HFF-Myc (cell line): ENCODE data around the gene CXCL16.
"Not testable (repeated sequence)": the region's sequence is repeated elsewhere in the genome, so short reads cannot be mapped to it uniquely, and the experiment has no call there.

Experiments used
- DNase-seq: peaks from one replicate; pipeline ENCODE4 v3.0.0-alpha.2; 2011; ENCODE audit warnings: low read depth; ENCODE audit errors: extremely low read depth
- H3K4me3 ChIP-seq: replicated peaks from 2 replicates; pipeline ENCODE4 v1.5.1; 2011; ENCODE audit warnings: low read depth, mild to moderate bottlenecking, control low read depth, low read length
- TF ChIP-seq, protein P1 (sequence below): IDR thresholded peaks from 2 replicates; pipeline ENCODE4 v1.5.1; 2012; ENCODE audit warnings: mild to moderate bottlenecking, low read depth, low read length, control low read depth; ENCODE audit errors: missing control alignments

Gene CXCL16

DNA sequence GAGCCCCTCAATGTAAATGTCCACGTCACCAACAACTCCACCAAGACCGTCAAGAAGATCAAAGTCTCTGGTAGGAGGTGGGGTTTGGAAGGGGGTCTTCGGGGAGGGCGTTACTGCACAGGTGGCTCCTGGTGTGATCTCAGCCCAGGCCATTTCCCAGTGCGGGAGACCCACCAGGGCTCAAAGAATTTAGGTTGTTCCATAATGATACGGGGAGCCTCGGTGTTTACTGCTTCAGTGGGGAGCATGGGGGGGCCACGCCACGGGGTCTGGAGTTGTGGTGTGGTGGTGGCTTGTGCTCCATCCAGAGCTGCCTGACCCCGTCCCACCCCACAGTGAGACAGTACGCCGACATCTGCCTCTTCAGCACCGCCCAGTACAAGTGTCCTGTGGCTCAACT, 21.5 kb downstream of the CXCL16 start:
- H3K4me3 ChIP-seq: no peak overlapping the region
- DNase-seq: no peak
- TF ChIP-seq, protein P1, sequence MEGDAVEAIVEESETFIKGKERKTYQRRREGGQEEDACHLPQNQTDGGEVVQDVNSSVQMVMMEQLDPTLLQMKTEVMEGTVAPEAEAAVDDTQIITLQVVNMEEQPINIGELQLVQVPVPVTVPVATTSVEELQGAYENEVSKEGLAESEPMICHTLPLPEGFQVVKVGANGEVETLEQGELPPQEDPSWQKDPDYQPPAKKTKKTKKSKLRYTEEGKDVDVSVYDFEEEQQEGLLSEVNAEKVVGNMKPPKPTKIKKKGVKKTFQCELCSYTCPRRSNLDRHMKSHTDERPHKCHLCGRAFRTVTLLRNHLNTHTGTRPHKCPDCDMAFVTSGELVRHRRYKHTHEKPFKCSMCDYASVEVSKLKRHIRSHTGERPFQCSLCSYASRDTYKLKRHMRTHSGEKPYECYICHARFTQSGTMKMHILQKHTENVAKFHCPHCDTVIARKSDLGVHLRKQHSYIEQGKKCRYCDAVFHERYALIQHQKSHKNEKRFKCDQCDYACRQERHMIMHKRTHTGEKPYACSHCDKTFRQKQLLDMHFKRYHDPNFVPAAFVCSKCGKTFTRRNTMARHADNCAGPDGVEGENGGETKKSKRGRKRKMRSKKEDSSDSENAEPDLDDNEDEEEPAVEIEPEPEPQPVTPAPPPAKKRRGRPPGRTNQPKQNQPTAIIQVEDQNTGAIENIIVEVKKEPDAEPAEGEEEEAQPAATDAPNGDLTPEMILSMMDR: no peak

DNA sequence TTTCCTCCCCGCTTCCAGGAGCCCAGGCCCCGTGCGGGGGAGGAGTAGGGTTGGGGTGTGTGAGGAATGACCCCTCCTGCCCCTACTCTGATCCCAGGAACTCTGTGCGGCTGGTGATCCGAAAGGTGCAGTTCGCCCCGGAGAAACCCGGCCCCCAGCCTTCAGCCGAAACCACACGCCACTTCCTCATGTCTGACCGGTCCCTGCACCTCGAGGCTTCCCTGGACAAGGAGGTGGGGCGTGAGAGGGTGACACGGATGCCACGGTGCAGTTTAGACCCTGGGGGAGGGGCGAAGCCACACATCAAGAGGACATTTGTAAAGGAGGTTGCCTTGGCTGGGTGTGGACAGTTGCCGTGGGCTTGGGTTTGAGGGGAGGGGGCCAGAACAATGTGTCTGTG, 21.9 kb downstream of the CXCL16 start:
- TF ChIP-seq, protein P1: no peak
- DNase-seq: no peak
- H3K4me3 ChIP-seq: no peak overlapping the region

DNA sequence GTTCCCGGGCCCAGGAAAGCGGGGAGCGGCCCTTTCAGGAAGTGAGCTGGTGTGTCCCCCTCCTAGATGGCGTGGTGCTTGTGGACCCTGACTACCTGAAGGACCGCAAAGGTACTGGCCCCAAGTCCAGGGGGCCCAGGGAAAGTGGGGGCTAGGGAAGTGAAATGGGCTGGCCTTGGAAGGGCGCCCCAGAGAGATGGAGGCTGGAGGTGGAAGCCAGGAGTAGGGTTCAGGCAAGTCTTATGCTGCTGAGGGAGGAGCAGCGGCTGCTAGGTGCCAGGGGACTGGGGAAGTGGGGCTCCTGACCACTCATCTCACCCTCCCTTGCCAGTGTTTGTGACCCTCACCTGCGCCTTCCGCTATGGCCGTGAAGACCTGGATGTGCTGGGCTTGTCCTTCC, 23.6 kb downstream of the CXCL16 start:
- DNase-seq: no peak
- H3K4me3 ChIP-seq: no peak overlapping the region
- TF ChIP-seq, protein P1: no peak

DNA sequence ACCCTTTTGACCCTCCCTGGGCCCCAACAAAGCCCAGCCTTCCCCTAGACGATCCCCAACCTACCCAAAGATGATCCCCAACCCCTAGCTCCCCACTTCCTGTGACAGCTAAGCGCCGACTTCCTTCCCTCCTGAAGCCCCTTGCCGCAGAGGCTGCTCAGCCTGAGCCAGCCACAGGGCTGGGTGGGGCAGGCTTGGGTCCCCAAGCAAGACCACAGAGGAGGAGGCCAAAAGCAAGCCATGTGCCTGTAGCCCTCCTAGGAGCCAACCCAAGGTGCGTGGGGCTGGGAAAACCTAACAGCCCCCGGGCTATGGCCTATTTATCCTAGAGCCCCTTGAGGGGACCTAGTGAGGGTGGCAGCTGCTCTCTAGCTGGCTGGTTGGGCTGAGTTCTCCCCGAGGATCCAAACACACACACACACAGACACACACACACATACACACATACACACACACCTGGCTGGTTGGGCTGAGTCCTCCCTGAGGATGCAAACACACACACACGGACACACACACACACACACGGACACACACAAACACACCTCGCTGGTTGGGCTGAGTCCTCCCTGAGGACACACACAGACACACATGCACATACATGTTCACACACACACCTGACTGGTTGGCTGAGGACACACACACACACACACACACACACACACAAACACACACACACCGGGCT, 24.5 kb downstream of the CXCL16 start:
- TF ChIP-seq, protein P1: no peak
- DNase-seq: no peak
- no peak overlapping the region for H3K4me3 ChIP-seq

DNA sequence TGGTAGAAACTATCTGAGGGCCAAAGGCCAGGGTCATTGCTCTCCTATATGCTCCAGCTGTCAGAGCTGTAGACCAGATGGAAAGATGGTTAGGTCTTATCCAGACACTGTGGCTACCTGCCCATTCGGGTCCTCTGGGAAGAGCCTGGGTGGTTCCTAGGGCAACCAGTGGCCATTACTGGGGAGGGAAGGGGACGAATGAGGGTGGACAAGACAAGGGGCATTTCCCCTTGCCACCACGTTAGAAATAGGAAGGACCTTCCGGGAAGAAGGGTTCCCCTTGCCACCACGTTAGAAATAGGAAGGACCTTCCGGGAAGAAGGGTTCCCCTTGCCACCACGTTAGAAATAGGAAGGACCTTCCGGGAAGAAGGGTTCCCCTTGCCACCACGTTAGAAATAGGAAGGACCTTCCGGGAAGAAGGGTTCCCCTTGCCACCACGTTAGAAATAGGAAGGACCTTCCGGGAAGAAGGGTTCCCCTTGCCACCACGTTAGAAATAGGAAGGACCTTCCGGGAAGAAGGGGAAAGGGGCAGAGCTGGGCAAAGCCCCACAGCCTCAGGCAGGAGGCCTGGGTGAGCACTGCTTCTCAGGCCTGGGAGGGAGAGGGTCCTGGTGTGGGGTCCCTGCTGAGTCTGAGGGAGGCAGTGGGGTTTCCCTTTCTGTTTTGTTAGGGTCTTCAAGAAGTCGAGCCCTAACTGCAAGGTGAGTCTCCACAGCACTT, 25.2 kb downstream of the CXCL16 start:
- not testable (repeated sequence) for DNase-seq

DNA sequence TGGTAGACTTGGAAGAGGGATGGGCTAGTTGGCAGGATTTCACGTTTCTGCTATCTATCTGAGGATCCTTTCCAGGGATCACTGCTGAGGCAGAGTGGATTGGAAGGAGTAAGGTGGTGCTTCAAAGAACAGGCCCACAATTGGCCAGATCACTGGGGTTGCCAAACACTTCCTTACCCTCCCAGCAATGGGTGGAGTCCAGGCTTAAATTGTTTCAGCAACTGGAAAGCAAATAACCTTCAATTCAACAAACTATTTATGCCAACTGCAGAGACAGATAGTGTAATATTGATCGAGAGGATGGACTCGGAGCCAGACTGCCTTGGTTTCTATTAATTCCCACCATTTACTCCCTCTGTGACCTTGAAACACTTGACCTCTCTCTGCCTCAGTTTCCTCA, 27.2 kb downstream of the CXCL16 start:
- TF ChIP-seq, protein P1: no peak
- no peak overlapping the region for H3K4me3 ChIP-seq
- no peak for DNase-seq

More for the DNA sequence above, 25.2 kb downstream of the CXCL16 start:
- not testable (repeated sequence) for H3K4me3 ChIP-seq

DNA sequence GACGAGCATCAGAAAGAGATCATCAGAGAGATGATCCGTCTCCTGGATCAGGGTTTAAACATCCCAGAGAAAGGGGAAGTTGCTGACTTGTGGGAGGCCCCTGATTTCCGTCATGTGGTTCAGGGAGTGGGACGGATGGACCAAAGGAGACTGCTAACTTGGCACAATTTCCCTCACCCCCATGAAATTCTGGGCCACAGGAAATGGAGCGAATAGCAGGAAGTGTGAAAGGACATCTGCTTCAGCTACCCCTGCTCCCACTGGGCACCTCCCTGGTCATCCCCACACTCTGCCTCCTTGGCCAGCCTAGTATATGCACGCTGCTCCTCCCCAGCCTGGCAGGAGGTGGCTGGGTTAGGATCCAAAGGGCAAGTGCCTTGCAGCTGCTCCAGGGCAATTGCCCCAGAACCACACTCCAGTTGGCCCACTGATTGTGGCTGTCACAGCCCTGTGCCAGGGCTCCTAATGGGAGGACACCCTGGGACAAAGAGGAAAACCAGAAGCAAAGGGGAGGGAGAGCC, 28.0 kb downstream of the CXCL16 start:
- TF ChIP-seq, protein P1: no peak
- H3K4me3 ChIP-seq: peak overlapping the region; percentile 68
- no peak for DNase-seq
